HepG2 (cell line): Measurements from ENCODE around the gene CNP. TPM values are rescaled to one million over a fixed set of nuclear protein-coding genes. Genes with fewer than 3 reads are reported as not detected.

Source experiments
- AGO1 ChIP-seq: fragments of 200-400 bp; formaldehyde crosslinking; IDR thresholded peaks from 2 replicates; pipeline ENCODE4 v1.6.1; 2017; ENCODE audit warnings: mild to moderate bottlenecking, low read depth, low read length, moderate library complexity; ENCODE audit not compliant: poor library complexity, severe bottlenecking
- ATF7-NPFF ChIP-seq: sonication (generic); formaldehyde crosslinking; IDR thresholded peaks from 2 replicates; pipeline ENCODE4 v1.8.1; 2023; ENCODE audit warnings: mild to moderate bottlenecking, low read depth, missing genetic modification reagents, moderate library complexity
- CERS6 ChIP-seq: sonication (generic); formaldehyde crosslinking; IDR thresholded peaks from 2 replicates; pipeline ENCODE4 v1.5.0; 2020; ENCODE audit warnings: missing genetic modification reagents
- RBM22 ChIP-seq: fragments of 200-400 bp; formaldehyde crosslinking; optimal IDR thresholded peaks from 2 replicates; pipeline ENCODE3; 2017; ENCODE audit warnings: mild to moderate bottlenecking, low read length, moderate library complexity
- THAP8 ChIP-seq: sonication (generic); formaldehyde crosslinking; IDR thresholded peaks from 2 replicates; pipeline ENCODE4 v1.5.1; 2020; ENCODE audit warnings: missing genetic modification reagents, mild to moderate bottlenecking, borderline replicate concordance
- ZC3H13 ChIP-seq: sonication (generic); formaldehyde crosslinking; IDR thresholded peaks from 2 replicates; pipeline ENCODE4 v1.8.1; 2023; ENCODE audit warnings: mild to moderate bottlenecking, missing genetic modification reagents, moderate library complexity
- ZC3H4 ChIP-seq: sonication (generic); formaldehyde crosslinking; IDR thresholded peaks from 2 replicates; pipeline ENCODE4 v1.4.0; 2020; ENCODE audit warnings: missing genetic modification reagents, borderline replicate concordance
- ZNF225 ChIP-seq: sonication (generic); formaldehyde crosslinking; IDR thresholded peaks from 2 replicates; pipeline ENCODE4 v1.4.0; 2020; ENCODE audit warnings: mild to moderate bottlenecking, missing genetic modification reagents
- ZNF337 ChIP-seq: sonication (generic); formaldehyde crosslinking; IDR thresholded peaks from 2 replicates; pipeline ENCODE4 v1.5.1; 2020; ENCODE audit warnings: missing genetic modification reagents, low read depth, mild to moderate bottlenecking, borderline replicate concordance
- ZNF407 ChIP-seq: sonication (generic); formaldehyde crosslinking; IDR thresholded peaks from one replicate; pipeline ENCODE4 v1.5.1; 2020; ENCODE audit warnings: mild to moderate bottlenecking, missing genetic modification reagents; ENCODE audit errors: not compliant biosample characterization
- ZNF839 ChIP-seq: sonication (generic); formaldehyde crosslinking; IDR thresholded peaks from 2 replicates; pipeline ENCODE4 v1.4.0; 2020; ENCODE audit warnings: missing genetic modification reagents, mild to moderate bottlenecking, borderline replicate concordance
- polyA plus RNA-seq, 8 experiments: library from polyadenylated mRNA; depleted of rRNA in 3 of 8; stranded (reverse) in 7 of 8; unstranded in 1 of 8; fragments of >200 nt; fragmentation: Illumina TruSeq in 4 of 8; extraction: Trizol in 4 of 8; gene quantifications; 2 replicates each; pipeline versions ENCODE4 v1.2.1 to v1.2.3, GENCODE V29; 2011 to 2016; ENCODE audit warnings: low read depth in 4 of 8, missing spikeins in 1 of 8, mixed read lengths in 1 of 8; ENCODE audit not compliant: insufficient read depth in 1 of 8
- total RNA-seq, 5 experiments: library from RNA; depleted of rRNA; stranded (reverse); fragments of >200 nt; fragmentation: Illumina TruSeq; extraction: Trizol; gene quantifications; 2 replicates each; pipeline ENCODE4 v1.2.3, GENCODE V29; 2016; ENCODE audit warnings: low read depth in 1 of 5
- TF ChIP-seq, protein P1 (sequence below): sonication (generic); formaldehyde crosslinking; IDR thresholded peaks from 2 replicates; pipeline ENCODE4 v1.8.0; 2022; ENCODE audit warnings: mild to moderate bottlenecking, missing genetic modification reagents, moderate library complexity
- TF ChIP-seq, protein P2 (sequence below): sonication (generic); formaldehyde crosslinking; IDR thresholded peaks from 2 replicates; pipeline ENCODE4 v1.5.0; 2020; ENCODE audit warnings: mild to moderate bottlenecking, missing genetic modification reagents

Gene CNP
- total and polyA plus RNA-seq, 2 of the 13 experiments (the other 11 are each of a cell fraction or from before 2014, with no cell fraction given), result 97.2 to 161 TPM

- TF ChIP-seq ZNF337, result no peak
- TF ChIP-seq AGO1, result peak; percentile 80
- no peak for TF ChIP-seq ZNF407
- TF ChIP-seq RBM22, result no peak
- TF ChIP-seq CERS6 (CRISPR knock-in tag), result no peak
- TF ChIP-seq ZNF225 (CRISPR knock-in tag), result peak; percentile 83; the same call in 1 of the 2 replicates
- TF ChIP-seq, protein P1, sequence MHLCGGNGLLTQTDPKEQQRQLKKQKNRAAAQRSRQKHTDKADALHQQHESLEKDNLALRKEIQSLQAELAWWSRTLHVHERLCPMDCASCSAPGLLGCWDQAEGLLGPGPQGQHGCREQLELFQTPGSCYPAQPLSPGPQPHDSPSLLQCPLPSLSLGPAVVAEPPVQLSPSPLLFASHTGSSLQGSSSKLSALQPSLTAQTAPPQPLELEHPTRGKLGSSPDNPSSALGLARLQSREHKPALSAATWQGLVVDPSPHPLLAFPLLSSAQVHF (CRISPR knock-in tag), result no peak
- TF ChIP-seq ATF7-NPFF (CRISPR knock-in tag), result no peak
- peak; percentile 72 for TF ChIP-seq ZC3H13 (CRISPR knock-in tag)
- TF ChIP-seq ZNF839 (CRISPR knock-in tag), result peak; percentile 97; the same call in 1 of the 2 replicates
- no peak; the same call in 1 of the 2 replicates for TF ChIP-seq THAP8 (CRISPR knock-in tag)
- TF ChIP-seq, protein P2, sequence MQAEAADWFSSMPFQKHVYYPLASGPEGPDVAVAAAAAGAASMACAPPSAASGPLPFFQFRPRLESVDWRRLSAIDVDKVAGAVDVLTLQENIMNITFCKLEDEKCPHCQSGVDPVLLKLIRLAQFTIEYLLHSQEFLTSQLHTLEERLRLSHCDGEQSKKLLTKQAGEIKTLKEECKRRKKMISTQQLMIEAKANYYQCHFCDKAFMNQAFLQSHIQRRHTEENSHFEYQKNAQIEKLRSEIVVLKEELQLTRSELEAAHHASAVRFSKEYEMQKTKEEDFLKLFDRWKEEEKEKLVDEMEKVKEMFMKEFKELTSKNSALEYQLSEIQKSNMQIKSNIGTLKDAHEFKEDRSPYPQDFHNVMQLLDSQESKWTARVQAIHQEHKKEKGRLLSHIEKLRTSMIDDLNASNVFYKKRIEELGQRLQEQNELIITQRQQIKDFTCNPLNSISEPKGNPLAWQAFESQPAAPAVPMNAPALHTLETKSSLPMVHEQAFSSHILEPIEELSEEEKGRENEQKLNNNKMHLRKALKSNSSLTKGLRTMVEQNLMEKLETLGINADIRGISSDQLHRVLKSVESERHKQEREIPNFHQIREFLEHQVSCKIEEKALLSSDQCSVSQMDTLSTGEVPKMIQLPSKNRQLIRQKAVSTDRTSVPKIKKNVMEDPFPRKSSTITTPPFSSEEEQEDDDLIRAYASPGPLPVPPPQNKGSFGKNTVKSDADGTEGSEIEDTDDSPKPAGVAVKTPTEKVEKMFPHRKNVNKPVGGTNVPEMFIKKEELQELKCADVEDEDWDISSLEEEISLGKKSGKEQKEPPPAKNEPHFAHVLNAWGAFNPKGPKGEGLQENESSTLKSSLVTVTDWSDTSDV (CRISPR knock-in tag), result no peak
- no peak; the same call in 1 of the 2 replicates for TF ChIP-seq ZC3H4 (CRISPR knock-in tag)
Measured at GRCh38 chr17:42019509-42020404, 53.2 kb downstream of the CNP start, which contains the start of gene NKIRAS2 (continued).
